Activated CD8-positive, alpha-beta memory T cell treated with anti-CD3 and anti-CD28 coated beads, Interleukin-2, amount 50 U/mL, for 48 hours (primary cell): ENCODE measurements around the gene PIP4P1.

Source experiments
- DNase-seq: peaks from one replicate; pipeline ENCODE4 v3.0.0-alpha.2; 2020

The PIP4P1 gene

DNA sequence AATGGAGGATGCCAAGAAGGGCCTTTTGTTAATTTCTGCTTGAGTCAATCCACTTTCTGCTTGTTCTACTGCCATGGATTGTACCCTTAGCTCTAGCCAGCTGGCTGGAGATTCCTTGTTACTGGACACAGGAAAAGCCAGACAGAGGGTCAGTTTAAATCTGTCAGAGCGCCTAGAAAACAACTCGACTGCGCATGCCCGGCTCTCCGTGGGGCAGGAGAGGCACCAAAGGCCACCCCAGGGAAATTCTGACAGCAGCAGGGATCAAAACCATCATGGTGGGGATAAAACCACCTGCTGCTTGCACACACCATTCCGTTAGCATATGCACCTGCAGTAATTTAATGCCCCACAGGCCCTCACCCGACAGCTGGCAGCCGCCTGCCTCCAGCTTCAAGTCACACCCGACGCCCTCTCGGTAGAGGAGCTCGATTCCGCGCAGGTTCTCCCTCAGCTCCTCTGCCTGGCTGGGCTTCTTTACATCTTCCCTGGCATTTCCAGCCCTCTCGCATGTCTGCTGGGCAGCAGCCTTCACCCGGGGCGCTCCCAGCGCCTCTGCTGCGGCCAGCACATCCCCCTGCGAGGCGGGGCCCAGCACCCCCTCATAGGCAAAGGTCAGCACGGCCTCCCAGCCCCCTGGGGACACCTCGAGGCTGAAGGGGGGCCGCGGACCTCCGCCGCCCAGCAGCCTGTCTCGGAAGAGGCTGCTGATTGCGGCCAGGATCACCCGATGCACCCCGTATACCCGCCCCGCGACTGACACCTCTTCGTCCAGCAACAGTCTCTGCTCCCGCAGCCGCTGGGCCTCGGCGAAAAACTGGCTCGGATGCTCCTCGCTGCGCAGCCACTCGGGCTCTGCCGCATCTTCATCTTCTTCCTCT is 26.3 kb downstream of the PIP4P1 start:
- no peak for DNase-seq

DNA sequence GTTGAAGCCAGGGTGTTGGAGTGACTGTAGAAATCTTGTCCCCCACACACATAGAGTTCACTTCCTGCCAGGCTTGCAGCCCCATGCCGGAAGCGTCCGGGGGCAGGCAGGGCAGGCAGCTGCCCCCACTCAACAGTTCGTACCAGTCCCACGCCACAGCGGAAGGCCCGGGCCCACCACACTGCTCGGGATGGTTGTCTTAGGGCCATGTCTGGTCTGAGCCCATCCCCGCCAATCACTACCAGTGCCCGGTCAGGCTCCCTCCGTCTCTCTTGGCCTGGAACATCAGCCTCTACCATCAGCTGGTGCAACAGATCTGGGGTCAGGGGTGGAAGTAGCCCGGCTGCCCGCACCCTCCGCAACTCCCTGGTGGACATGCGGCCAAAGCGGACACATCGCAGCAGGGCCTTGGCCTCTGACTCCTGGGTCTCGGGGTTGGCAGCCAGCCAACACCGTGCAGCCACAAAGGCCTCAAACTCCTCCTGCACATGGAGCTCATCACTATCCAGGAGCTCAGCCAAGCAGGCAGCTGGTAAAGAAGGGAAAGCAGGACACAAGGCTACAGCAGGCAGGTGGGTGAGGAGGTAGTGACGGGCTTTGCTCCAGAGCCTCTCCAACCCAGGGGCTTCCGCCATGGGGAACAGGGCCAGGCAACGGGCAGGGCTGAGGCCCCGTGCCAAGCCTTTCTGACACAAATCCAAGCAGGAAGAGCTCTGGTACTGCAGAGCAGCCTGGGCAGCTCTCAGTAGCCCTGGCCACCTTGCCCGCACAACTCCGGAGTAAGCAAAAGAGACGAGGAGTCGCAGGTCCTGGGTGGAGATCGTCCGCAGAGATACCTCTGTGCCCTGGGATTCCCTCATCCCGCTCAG is 31.2 kb downstream of the PIP4P1 start:
- DNase-seq = no peak

GRCh38 chr14:20428802-20429201 is 32.4 kb downstream of the PIP4P1 start:
- DNase-seq = no peak

DNA sequence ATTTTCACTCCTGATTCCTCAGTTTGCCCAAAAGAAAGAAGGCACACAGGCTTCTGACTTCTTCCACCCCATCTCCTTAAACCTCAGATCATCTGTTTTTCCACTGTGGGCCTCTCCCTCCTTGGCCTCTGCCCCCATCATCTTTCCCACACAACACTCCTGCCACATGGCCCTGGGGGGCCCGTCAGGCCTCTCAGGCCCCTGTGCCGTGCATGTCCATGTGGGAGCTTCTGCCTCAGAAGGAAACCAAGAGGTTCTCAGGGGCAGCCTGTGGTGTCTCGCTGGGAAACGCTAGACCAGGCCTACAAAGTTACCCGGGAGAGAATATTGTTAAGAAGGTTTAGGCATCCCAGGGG is 33.2 kb downstream of the PIP4P1 start:
- no peak for DNase-seq

DNA sequence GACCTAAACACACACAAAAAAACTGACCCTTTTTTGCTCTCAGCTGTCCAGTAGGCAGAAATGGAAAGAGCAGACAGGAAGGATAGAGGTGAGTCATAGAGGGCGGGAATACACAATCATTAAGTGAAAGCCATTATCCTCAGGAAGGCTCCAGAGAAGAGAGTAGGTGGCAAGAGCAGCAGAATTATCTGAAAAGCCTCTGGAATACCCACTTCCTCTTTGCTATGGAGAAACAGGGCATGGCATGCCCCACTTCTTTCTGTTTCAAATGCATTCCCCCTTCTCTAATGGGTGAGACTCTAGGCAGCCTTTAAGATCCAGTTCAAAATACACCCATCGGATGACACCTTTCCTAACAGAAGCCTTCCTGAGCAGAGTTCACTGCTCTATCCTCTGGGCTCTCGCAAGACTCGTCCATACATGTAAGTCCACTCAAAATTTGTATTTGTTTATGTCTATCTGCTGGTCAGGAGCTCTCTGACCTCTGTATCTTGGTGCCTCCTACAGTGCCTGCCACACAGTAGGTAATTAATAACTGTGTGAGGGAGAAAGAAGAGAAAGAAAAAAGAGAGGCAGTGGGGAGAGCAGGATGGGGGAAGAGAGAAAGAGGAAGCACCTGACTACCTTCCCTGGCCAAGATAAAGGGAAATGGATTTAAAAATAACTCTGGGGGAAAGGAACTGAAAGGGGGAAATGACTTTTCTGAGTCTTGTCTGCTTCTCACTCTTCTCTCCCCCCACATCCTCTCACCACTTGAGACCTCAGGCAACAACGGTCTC is 33.8 kb downstream of the PIP4P1 start:
- no peak for DNase-seq

- DNase-seq = no peak
Measured at GRCh38 chr14:20424851-20425250, 36.4 kb downstream of the PIP4P1 start.

DNA sequence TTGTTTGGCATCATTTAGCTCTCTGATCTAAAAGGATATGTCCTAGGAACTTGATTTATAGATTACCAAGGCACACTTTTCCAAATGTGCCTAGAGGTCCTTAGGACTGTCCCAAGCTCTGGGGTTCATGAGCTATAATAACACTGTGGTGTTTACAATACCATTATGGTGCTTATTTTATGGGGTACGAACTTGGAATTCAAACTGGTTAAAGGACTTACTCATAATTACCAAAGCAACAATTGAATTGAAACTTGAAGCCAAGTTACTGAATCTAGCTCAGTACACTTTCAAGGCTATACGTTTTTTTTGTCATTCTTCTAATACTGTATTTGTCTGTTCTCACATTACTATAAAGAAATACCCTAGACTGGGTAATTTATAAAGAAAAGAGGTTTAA is 38.3 kb downstream of the PIP4P1 start:
- DNase-seq = no peak

DNA sequence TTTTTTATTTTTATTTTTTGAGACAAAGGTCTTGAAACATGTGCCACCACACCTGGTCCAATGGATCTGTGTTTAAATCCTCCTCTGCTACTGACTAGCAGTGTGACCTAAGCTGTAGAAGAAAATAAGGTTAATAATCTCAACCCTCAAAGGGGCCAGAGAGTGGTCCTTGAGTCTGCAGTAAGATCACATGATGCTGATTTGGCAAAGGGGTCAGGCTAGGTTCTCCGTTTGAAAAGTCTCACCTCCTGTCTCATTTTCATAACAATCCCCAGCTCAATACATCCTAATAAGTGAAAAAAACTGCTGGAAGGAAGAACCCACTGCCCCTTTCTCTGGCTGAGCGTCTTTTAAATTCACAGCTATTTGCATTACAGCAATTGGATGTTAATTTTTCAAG is 40.0 kb downstream of the PIP4P1 start:
- DNase-seq = no peak

DNA sequence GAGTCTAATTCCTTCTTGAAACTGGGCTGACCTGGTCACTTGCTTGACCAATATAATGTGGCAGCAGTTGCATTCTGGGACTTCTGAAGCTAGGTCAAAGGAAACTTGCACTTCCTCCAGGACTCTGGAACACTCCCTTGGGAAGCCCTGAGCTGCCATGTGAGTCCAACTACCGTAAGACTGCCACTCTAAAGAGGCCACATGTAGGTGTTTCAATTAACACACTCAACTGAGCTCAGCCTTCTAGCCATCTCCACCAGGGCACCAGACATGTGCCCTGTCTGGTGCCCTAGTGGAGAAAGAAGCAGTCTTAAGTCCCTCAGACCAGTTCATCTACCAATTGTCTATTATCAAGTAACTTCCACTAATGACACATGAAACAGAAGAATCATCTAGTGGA is 41.8 kb downstream of the PIP4P1 start:
- no peak for DNase-seq

DNA sequence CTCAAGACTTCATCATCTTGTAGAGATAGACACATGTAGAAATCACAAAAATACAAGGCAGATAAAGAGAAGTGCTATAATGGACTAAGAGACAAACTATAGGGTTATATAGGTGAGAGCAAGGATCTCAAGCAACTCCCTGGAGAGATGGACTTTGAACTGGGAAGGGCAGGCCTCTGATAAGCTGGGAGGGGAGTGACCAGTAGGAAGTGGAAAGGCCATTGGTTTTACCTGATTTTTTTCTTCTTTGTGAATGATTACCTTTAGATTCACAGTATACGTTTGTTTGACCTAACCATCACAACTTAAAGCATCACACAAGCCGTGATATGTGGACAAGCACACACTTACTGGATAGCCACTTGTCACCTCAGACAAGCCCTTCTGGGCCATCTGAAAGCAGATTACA is 42.7 kb downstream of the PIP4P1 start:
- no peak for DNase-seq

- no peak for DNase-seq
Measured at GRCh38 chr14:20417250-20418186, 43.7 kb downstream of the PIP4P1 start.

- DNase-seq = no peak
Measured at GRCh38 chr14:20416223-20416622, 45.0 kb downstream of the PIP4P1 start.

DNA sequence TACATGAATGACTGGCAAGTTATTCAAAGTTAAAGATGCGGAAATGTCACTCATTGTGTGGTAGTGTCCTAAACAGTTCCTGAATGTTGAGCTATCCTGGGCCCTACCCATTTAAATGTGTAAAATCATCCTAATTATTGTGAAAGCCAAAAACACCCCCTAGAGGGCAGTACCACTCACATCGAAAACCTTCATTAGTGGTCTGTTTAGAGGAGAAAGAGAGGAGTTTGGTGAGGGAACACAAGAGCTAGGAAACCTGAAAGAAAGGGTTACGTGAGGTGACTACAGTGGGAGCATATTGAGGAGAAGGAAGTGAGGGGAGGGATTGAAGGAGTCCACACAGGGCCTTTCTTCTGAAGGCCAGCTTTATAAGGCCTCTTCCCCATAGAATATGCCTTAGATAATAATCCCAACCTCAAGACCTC is 45.4 kb downstream of the PIP4P1 start:
- DNase-seq = no peak

GRCh38 chr14:20413744-20414082 is 47.5 kb downstream of the PIP4P1 start:
- DNase-seq = no peak

DNA sequence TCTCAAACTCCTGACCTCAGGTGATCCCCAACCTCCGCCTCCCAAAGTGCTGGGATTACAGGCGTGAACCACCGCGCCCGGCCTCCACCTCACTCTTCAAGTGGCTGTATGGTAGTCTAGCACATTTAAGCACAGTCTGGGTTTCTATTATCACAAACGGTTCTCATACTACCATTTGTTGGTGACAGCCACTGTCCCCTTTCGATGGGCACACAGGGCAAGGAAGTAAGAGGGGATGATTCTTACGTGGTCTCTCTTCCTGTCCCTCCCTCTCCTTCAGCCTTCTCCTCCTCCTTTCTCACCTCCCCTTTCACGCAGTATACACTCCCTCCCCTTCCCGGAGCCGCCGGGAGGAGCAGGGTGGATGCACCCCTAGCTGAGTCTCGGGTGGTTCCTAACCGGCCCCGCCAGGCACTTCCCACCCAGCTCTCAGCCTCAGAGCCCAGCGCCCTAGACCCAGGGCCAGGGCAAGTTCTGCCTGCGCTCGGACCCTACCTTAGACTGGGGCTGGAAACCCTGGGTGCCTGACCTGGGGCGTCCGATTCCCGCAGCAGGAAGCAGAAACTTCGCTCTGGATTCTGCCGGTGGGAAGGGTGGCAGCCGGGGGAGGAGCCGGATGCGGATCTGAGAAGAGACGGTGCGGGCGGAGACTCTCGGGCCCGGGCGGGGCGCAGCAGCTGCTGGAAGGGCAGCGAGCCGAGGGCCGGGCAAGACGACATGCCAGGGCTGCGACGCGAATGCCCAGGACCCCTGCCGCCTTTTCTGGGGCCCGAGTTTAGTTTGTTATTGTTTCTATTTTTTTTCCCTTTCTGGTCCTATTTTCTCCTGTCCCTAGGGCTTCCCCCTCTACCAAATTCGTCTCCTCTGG is 48.1 kb downstream of the PIP4P1 start, which contains the start of gene TEP1:
Gene TEP1, minus strand, starts transcription at position 626 of the 868 bp plus-strand sequence. CDS start 5,062 bp downstream, outside the sequence.
- DNase-seq = peak; percentile 88

- DNase-seq = no peak
Measured at GRCh38 chr14:20412411-20412810, 48.8 kb downstream of the PIP4P1 start.

DNA sequence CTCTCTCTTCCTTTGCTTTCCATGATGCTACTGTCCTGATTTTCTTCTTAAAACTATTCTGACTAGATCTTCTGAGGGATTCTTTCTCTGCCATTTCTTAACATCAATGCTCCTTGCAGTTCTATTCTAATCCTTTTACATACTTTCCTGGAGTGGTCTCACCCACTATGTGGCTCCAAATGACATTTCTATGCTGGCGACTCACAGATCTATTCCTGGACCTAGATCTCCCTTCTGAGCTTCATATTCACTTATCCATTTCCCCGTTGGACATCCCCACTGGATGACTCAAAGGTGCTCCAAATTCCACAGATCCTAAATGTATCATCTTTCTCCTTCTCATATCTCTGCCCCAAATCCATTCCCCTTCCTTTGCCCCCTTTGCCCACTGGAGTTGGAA is 52.0 kb downstream of the PIP4P1 start:
- no peak for DNase-seq
